ENCODE measurements around the gene PHF2.

Gene PHF2

DNA sequence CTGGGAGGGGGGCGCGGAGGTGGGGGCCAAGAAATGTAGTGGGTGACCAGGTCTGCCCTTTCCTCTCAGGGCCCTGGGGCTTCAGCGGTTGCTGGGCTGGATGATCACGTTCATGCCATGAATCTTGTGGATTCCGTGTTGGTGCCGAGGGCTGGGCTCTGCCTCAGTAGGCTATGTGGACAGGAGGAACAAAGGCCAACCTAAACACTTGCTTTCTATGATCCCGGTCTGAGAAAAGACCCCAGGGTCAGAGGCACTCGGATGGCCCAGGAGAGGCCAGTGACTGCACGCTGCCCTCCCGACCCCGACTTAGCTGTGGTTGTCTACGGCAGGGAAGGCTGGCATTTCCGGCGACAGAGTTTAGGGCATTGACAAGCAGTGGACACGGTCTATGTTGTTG lies 26.6 kb downstream of the PHF2 start:
- DNase-seq = no peak

DNA sequence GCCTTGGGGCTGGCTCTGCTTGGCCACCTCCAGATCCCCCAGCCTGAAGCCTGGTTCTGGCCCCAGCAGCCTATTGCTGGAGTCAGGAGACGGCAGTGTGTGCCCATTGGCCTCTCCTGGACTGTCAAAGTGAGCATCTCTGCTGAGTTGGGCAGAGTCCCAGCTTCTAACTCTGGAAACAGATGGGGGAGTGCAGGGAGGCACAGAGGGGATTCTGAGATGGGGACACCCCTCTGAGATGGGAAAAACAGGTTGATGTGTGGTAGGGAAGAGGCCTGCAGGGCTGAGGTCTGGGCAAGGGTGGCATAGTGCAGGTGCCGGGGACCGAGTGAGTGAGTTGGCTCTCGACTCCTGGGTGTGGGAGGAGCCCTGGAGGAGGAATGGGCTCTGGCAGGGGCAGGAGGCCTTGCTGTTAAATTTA lies 27.5 kb downstream of the PHF2 start:
- no peak for DNase-seq

DNA sequence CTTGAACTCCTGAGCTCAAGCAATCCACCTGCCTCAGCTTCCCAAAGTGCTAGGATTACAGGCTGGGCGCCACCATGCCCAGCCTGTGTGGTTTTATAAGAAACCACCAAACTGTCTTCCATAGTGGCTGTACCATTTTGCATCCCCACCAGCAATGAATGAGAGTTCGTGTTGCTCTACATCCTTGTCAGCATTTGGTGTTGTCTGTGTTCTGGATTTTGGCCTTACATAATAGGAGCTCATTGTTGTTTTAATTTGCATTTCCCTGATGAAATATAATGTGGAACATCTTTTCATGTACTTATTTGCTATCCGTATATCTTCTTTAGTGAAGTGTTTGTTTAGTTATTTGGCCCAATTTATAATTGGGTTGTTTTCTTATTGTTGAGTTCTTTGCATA lies 29.8 kb downstream of the PHF2 start:
- DNase-seq = no peak

DNA sequence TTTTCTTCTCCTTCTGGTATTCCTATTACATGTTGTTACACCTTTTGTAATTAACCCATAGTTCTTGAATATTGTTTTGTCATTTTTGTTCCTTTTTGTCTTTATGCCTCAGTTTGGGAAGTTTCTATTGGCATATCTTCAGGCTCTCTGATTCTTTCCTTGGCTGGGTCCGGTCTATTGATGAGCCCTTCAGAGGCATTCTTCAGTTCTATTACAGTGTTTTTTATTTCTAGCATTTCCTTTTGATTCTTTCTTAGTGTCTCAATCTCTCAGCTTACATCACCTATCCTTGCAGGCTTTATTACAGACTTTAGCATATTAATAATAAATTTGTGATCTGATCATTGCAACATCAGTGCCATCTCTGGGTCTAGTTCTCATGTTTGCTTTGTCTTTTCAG lies 33.8 kb downstream of the PHF2 start:
- DNase-seq = no peak

DNA sequence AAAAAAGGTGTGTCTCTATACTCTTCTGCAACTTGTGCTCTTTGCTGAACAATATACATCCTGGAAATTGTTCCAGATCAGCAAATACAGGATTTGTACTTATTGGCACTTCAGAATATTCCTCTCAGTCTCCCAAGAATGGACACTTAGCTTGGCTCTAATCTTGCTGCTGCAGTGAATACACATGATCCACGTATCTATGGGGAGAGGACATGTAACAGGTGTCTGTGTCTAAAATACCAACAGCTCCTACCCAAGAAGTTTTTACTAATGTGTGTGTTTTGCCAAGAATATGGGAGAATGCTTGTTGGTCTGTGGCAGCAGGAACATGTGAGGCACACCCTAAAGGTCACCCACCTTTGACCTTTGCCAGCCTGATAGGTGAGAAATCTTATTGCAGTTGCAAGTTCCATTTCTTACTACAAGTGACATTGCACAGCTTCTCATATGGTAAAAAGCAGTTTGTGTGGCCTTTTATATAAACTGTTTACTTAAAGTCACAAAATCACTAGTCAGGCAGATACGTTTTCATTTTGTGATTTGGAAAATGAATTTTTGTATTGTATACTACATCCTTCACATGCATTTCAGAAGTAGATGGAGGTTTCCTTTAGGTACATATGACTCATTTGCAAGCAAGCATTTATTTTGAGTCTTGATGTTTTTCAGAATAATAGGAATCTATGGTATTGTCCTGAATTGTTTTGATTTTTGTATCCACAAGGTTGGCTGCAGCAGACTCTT lies 35.8 kb downstream of the PHF2 start:
- DNase-seq = no peak

DNA sequence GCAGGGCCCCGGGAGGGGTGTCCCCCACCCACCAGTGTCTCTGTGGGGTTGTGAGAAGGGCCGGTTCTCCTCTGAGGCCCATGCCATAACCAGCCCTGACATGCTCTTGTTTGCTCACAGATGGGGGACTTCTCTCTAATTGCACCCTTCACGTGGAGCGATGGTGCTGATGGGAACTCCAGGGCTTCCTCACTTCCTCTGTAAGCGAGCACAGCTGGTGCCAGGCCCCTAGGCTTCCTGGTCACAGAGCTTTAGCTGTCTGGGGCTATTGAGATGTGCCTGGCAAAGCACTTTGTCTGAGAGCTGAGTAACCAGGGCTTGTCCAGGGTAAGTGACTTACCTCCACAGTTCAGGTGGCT lies 36.4 kb downstream of the PHF2 start:
- no peak for DNase-seq

DNA sequence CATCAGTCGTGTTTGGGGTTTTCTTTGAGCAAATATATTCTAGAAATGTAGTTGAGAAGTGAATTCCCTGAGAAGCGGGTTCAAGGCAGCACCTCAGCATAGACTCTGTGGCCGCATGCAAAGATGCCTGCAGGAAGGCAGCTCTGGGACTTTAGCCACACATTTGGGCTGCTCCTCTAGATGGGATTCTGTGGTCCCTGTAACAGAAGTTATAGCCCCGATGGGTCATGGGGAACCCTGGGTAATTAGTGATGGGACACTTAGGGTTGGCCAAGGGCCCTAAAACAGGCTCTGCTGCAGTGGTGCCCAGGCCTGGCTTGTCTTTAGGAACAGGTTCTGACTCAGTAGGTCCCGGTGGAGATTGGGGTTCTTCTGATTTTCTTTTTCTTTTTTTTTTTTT lies 36.8 kb downstream of the PHF2 start:
- no peak for DNase-seq

DNA sequence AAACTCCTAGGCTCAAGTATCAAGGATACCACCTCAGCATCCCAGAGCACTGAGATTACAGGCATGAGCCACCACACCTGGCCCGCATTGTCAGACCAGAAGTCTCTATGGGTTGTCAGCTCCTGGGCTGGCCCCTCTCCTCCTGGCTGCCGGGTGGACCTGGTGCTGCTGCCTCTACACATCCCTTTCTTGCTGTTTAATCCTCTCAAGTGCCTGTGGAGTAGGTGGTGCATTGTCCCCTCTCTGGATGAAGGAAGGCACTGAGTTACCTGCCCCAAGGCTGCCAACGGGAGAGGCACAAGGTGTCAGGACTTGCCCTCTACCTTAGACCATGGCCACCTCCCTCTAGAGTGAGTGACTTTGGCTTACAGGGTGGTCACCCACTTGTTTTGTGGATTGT lies 37.4 kb downstream of the PHF2 start:
- no peak for DNase-seq

DNA sequence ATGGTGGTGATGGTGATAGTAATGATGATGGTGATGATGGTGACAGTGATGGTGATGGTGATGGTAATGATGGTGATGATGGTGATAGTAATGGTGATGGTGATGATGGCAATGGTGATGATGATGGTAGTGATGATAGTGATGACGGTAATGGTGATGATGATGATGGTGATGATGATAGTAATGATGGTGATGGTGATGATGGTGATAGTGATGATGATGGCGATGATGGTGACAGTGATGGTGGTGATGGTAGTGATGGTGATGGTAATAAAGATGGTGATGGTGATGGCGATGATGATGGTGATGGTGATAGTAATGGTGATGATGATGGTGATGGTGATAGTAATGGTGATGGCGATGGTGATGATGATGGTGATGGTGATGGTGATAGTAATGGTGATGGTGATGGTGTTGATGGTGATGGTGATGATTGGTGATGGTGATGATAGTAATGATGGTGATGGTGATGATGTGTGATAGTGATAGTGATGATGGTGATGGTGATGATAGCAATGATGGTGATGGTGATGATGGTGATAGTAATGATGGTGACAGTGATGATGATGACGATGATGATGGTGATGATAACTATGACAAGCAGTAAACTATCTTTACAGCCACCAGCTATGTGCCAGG lies 38.6 kb downstream of the PHF2 start:
- no peak for DNase-seq

DNA sequence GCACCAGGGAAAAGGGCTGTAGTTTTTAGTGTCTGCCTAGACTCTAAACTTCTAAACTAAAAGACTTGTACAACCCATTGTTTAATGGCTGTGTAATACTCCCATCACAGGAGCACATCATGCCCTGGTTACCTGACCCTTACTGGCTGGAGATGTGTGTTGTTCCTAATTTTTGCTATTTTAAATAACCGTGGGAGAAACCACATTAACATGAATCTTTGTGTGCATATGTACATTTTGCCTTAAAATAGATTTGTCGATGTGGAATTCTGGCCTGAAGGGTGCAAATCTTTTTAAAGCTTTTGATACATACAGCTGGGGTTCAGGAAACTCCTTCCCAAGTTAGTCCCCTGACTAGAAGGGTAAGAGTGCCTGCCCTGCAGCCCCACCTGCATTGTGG lies 39.7 kb downstream of the PHF2 start:
- DNase-seq = no peak

DNA sequence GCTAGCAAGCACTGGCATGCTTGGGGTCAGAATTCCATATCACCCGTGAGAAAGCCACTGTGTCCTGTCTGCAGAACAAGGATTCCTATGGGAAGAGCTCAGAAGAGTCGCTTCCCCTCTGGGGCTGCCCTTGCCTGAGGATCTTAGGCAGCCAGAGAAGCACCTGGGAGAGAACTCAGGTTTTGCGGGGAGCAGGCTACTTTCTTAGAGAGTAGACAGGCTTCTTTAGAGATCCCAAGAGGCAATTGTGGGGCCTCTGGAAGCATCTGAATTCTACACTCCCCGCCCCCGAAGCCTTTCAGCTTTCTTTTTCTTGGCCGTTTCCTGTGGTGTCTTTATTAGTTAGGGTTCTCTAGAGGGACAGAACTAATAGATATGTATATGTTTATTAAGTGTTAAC lies 40.9 kb downstream of the PHF2 start:
- DNase-seq = no peak

DNA sequence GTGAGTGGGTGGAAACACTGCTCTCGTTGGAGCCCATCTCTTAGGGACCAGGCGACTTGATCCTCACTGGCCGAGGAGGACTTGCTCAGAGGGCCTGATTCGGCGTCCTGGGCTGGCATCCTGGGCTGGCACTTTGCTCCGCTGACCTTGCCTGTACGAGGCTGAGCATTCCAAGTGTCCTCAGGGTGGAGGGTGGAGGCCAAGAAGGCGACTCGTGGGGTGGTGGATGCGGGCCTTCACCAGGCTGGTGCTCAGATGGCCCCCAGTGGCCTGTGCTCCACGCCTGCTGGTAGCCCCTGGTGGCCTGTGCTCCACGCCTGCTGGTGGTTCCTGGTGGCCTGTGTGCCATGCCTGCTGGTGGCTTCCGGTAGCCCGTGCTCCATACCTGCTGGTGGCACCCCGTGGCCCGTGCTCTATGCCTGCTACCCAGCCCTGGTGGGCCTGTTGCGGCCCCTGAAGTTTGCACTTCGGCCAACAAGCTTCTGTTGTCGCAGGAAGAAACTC lies 42.9 kb downstream of the PHF2 start:
- no peak for DNase-seq

DNA sequence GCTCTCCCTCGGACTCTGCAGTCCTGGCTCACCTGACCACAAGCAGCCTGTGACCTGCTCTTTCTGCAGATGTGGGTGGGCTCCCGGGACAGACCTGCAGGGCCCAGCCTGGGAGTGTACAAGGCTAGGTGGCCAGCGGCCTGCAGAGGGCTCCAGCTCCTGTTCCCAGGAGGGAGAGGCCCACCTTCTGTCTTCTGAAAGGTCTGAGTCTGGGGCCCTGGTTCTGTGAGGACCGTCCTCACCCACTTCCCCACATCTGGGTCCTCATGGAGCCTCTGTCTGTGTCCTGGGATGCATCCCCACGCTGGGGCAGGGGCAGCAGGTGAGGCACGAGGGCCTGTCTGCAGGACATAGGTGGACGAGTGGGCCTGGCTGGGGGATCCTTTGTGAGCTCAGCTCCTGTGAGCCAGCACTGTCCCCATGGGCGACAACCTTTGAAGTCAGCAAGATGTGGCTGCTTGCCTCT lies 43.7 kb downstream of the PHF2 start:
- DNase-seq = no peak

DNA sequence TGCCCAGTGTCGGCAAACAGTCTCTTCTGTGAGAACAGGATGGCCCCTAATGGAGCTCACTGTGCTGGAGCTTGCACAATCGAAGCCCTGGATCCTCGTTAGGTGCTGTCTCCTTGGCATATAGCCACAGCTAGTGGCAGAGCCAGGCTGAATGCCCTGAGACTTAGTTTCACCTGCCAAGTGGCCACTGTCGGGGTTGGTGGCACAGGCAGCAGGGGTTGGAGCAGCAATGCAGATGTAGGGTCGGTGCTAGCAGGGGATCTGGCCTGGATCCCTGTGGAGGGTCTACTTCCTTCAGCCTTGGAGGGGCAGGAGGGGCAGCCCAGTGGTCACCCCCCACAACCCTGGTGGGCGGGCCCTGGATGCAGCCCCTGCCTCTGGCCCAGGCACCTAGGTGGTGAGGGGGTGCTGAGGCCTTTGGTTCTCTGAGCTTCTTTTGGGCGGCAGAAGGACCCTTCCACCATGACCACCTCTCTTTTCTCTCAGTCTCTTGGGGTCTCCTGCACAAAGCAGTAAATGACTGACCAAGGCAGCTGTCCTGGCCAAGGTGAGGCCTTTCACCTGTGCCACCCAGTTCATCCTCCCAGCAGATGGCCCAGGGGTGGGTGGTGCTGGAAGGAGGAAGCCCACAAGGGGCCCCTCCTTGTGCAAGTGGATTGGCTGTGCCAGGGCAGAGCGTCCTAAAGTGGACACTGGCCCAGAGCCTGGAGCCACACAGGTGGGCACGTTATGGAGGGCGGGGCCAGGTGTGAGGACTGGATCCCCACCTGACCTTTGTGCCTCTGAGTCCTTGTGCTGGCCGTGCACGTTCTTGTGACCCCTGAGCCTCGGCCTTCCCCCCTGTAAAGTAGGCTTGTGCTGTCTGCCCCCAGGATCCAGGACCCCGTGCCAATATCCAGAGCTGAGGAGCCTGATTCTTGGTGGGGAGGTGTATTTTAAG lies 44.8 kb downstream of the PHF2 start:
- DNase-seq = no peak

DNA sequence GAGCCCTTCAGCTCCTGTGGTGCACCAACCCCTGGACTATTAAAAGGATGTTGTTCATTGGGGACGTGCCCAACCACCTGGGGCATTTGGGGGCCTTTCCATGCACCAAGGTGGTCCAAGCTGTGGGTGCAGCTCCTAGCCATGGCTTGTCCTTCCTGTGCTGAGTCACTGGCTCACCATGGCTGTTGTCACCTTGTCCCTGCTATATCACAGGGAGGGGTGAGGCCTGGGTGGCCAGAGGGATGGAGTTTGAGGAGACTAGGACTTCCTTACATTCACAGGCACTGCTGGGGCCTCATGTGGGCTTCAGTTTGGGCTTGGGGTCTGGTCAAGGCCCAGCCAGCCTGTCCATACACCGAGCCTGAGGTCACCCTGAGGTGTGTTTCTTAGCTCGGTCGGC lies 45.5 kb downstream of the PHF2 start:
- no peak for DNase-seq

DNA sequence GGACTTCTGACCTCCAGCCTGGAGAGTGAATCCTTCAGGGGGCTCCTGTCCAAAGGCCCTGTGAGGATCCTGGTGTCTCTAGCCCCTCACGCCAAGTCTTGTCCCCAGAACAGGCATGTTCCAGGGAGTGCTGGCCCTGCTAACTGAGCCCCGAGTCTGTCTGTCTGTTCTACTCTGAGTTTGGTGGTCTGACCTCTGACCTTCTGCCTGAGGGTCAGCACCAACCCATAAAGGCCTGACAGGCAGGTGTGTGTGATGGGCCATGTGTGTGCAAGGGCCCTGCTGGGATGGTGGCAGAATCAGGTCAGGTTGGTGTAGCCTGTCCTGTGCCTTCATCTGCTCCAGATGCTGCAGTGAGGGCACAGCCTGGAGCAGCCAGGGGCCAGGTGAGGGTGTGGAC lies 46.3 kb downstream of the PHF2 start:
- DNase-seq = no peak

DNA sequence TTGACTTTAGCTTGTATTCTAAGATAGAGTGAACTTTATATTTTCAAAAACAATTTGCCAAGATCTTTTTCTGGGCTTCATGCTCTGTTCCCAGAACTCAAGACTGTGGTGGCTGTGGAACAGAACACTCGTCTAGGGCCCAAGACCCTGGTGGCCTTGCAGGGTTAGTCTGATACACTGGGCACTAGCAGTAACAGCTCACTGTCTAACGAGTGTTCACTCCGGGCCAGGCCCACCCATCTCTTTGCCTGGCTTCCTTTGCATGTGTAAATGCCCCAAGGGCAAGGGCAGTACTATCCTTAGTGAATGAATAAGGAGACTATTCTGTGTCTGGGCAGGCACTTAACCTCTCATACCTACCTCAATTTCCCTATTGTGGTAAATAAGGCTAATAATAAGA lies 47.4 kb downstream of the PHF2 start:
- no peak for DNase-seq

DNA sequence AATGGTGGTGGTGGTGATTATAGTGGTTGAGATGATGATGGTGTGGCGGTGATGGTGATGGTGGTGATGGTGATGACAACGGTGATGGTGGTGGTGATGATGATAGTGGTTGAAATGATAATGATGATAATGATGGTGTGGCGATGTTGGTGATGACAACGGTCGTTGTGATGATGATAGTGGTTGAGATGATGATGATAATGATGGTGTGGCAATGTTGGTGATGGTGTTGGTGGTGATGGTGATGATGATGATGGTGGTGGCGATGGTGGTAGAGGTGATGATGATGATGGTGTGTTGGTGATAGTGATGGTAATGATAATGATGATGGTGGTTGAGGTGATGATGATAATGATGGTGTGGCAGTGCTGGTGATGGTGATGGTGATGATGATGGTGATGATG lies 48.0 kb downstream of the PHF2 start:
- no peak for DNase-seq

DNA sequence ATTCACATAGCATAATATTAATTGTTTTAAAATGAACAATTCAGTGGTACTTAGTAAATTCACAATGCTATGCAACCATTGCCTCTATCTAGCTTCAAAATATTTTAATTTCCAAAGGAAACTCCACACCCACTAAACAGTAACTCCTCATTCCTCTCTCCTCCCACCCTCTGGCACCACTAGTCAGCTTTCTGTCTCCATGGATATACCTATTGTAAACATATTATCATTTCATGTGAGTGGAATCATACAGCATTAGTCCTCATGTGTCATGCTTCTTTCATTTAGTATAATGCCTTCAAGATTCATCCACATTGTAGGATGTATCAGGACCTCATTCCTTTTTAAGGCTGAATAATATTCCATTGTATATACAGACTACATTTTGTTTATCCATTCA lies 48.6 kb downstream of the PHF2 start:
- no peak for DNase-seq

DNA sequence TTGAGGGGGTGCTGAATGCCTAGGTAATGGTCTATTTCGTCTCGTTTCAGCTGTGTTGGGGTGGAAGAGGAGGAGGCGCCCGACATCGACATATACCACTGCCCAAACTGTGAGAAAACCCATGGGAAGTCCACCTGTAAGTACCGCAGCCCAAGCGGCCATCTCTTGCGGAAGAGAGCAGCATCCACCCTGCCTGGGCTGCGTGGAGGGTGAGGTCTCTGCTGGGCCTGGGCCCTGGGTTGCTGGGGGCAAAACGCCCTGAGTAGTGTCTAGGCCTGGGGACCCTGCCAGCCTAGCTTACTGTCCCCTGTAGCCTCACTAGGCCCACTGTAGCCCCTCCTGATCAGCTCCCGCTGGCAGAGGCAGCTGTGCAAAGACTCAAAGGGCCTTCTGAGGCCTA lies 53.5 kb downstream of the PHF2 start:
- no peak for DNase-seq

DNA sequence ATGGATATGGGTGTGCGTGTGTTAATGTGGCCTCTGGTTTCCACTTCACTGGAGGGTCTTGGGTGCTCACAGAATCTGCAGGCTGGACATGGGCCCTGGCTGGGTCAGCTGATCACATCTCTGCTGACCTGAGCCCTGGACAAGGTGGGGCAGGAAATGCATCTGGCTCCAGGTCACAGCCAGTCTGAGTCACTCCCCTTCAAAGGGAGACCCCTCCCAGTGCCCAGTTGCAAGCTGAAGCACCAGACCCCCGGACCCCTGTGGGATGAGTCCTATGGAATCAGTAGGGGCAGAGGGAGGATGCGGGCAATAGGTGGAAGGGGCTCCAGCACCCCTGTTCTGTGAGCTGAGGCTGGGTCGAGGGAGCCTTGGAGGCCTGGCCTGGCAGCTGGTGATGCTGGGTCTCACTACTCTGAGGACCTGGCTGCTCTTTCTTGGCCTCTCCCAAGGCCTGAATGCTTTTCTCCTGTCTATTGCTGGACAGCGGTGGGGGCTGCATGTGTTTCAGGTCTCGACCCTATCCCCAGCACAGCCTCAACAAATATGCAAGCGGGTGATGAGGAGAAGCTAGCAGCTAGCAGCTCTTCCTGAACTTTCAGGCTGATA lies 54.5 kb downstream of the PHF2 start:
- no peak for DNase-seq

DNA sequence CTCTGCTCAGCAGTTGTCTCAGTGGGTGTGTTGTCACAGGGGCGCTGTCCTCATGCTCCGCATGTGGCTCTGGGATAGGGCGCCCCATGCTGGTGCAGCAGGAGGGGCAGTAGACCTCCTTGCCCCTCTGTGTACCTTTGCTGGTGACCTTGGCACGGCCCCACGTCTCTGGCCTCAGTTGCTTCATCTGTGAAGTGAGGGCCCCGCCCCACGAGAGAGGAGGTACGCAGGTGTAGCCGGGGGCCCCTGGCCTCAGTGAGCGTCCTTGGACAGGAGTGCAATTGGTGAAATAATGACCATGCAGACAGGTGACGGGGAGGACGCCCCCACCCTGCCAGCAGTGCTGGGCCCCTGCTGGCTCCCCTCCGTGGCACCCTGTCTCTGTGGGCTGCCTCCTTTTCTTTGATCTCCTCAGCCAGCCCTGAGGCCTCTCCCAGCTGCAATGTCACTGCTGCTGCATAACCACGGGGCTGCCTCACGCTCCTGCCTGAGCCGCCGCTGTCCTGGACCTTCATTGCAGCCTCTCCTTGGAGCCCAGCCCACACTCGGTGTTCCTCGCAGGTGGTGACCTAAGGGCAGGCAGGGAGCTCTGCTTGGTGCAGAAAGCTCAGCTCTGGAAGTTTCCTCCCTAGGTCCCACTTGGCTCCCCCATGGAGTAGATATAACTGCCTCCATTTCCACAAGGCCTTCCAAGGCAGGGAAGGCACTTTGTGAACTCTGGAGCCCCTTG lies 57.3 kb downstream of the PHF2 start:
- DNase-seq = no peak

All from fibroblast of skin of scalp (primary cell).